ENCODE measurements around the gene PTTG1IP.

DNA sequence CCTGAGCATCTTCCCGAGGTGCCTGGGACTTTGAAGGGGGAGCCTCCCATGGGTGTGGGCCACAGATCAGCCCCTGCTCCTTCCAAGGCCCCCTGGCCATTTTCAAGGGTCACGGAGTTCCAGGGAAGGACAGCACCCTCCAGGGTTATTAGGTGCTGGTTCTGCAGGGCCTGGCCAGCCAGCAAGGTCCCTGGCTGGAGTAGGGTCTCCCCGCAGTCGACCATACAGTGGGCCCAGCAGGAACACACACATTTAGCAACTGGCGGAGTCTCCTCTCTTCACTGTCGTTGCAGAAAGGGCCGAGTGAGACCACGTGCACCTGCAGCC lies 37.9 kb downstream of the PTTG1IP start:
- TF ChIP-seq SUZ12 (IDR thresholded peaks at IDR 0.05; ENCODE audit: extremely low read depth, insufficient read depth, insufficient read length) (no peak), ZNF274 (IDR thresholded peaks at IDR 0.05; ENCODE audit: low read depth, low read length) (no peak), YY1 (IDR thresholded peaks at IDR 0.05; ENCODE audit: insufficient read depth, insufficient read length) (no peak)
